ENCODE results near the gene DCLK2.

DCLK2 gene

DNA sequence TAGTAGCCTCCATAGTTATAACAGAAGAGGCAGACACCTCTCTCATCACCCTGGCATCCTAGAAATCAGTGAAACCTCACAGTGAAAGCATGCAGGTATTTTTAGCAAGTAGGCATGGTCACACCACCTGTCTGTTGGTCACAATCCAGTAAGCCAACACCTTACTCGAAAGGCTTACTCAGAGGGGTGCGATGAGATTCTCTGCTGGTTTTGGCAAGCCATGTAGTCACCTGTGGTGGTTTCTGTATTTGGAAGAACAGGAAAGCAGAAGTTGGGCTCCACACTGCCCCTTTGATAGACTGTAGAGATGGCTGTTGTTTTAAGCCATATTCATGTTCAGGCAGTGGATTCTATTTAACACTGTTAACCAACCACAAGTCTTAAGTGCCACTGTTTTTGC is 134.7 kb downstream of the DCLK2 start:
- DNase-seq, result no peak

DNA sequence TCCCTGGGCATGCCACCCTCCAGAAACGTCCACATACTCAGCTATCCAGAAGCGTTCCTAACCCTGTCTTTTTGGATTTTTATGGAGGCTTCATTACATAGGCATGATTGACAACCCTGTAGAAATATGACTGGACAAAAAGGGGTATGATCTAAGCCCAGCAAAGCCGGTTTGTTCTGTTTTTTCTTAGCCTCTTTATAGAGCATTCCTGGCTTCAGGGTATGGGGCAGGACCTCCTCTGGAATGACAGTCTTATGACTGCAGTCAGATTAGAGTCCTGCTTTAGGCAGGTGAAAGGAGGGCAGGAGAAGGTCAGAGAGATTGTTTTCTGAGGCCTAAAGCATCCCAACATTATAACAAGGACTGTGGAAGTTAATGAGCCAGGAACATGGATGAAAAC is 137.4 kb downstream of the DCLK2 start:
- no peak for DNase-seq

DNA sequence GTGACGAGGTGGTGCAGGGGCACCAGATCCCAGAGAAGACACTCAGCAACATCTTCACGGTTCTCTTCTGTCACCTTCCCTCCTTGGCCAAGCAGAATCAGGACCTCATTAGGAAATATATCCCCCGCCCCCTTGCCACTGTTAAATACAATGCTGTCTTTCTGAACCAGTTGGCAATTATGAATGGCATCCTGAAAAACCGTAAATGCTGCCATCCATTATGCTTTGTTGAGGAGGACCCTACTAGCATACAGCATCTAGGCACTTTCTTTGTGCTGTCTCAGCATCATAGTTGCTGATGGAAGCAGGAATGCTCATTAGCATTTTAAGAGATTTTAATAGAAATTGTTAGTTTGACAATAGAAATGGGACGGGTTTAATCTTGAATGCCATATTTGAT is 138.5 kb downstream of the DCLK2 start:
- no peak for DNase-seq

DNA sequence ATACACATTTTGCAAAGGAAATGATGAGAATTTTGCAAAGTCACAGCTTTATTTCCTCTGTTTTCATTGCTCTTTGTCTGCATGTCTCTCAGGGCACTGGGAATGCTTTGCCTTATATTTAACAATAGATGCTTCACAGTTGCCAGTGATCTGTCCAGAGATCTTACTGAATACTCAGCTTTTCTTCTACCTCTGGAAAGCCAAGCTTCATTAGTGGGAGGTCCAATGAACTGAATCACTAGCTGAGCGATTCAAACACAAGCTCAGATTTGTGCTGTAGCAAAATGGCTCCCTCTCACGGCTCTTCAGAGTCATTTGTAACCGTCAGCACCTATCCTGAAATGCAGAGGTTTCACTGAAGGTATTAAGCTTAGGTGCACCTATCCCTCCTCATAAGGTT is 138.9 kb downstream of the DCLK2 start:
- DNase-seq, result no peak

DNA sequence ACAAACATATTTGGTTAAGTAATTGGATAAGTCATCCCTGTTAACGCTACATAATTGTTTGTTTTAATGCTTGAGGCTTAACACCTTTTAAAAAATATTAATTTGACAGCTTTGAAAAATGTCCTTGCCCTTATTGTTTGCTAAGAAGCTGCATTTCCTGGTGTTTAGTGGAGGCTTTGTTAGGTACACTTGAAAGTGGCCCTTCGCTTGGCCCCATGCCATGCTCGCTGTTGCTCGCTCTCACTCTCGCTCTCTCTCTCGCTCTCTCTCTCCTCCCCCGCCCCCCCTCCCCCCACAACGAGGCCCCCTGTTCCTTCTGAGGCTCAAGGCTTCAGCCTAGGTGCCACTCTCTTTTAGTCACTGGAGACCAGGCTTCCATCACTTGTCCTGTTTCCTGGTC is 139.6 kb downstream of the DCLK2 start:
- DNase-seq, result no peak

DNA sequence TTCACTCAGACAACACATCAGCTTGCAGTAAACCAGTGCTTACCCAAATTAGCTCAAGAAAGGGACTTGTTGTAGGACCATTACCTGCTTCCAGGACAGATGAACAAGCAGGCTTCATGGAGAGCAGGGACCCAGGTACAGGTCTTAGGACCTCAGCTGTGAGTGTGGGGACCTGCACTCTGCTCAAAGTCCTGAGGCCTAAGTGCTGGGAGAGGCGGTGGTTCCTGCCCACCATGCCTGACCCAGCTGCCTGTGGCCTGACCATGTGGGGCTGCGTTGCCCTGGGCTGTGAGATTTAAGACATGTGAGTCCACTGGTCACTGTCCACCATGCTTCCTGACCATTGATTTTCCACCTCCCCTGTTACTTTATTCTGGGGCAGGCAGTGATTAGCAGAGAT is 140.2 kb downstream of the DCLK2 start:
- DNase-seq, result no peak

DNA sequence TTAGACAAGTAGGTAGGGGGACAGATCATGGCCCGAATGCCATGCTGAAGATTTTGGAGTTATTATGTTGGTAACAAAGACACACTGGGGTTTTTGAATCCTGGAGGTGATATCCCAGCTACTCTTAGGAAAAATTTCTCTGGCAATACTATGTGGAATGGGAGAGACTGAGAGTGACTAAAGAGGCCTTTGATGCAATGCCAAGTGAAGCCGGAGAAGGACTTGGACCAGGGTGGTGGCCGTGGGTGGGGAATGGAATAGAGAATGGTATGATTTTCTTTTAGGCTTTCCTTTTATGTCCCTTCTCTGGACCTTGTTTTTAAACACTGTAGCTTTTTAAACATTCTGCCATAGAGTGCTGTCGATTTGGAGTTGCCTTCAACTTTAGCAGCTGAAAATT is 141.6 kb downstream of the DCLK2 start:
- no peak for DNase-seq

DNA sequence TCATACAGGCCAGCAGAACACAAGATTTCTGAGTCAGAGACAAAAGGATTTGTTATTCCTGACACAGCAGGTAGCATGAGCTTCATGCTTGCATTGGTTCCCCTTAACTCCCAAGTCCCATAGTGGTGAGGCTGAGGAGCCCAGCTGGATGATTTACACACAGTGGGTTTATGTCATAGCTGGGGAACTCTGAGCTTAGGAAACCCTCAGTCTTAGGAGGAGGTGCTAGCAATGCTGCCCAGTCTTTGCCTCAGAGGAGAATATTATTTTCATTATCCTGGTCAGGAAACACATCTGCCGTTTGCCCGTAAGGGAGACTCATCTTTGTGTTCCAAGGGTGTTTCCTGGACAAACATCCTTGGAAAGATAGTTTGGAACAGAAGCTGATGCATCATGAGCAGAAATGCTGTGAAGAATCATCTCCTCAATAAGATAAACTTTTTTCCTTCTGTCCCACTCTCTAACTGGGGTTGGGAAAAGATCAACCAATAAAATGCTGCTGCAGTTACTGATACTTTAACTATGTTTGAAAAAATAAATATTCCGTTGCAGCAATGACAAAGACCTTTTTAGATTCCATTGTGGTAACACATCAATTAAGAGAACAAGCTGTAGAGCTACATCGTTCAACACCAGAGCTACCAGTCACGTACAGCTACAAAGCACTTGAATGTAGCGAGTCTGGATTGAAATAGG is 146.8 kb downstream of the DCLK2 start:
- DNase-seq, result no peak

DNA sequence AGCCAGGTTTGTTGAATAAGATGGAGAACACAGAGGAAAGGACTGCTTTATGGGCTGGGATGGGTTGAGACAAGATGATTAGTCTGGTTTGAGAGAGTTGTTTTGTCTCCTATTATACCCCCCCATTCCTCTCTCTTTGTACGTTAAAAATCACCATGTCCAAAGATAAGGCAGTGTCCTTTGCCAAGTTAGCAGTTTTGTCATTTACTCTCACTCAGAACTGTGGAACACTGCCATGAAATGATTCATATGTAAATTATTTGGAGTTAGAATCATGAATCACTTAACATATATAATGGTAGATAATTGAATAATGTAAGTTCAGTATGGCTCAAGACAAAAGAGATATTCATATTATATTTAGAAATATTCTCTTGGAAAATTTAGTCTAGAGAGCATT is 151.3 kb downstream of the DCLK2 start:
- no peak for DNase-seq

DNA sequence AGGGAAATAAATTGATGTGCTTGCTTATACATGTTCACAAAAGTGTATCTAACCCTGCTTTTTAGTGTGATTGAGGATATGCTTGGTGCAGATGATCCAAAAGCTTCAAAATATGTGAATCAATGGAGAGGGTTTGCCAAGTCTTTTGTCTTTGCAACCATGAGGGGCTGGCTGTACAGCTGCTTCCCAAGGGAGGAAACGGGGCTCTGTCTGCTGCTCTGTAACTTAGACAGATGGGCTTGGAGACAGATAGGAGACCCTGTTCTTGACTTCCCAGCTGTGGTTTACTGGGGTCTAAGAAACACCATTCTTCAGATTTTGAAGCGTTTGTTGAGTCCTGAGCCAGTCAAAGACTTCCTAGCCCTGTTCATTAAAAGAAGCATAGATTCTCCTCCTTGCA is 152.3 kb downstream of the DCLK2 start:
- DNase-seq, result no peak

DNA sequence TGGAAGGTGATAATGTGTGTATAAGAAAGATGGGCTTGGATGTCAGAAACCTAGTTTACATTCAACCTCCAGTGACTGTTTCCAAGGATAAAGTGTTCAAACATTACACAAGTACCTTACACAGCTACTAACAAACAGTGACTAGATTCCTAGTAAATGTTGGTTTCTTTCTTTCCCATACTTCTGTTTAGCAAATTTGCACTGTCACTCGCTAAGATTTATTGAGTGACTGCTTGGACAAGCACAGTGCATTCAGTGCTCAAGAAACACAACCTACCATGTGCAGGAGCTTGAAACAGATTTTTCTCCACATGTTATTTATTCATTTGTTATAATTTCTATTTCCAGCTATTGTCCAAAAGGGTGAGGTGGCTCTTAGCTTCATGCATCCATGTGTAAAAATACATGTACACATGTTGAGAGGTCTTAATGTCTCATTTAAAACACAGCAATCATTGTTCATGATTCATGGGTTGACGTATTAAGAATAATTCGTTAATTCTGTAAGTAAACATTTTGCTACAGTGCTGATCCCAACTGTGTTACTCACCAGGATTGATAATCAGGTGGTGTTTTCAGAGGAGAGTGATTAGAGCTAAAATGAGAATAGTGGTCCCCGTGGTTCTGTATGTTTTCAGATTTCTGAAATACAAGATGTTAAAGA is 153.0 kb downstream of the DCLK2 start:
- no peak for DNase-seq

DNA sequence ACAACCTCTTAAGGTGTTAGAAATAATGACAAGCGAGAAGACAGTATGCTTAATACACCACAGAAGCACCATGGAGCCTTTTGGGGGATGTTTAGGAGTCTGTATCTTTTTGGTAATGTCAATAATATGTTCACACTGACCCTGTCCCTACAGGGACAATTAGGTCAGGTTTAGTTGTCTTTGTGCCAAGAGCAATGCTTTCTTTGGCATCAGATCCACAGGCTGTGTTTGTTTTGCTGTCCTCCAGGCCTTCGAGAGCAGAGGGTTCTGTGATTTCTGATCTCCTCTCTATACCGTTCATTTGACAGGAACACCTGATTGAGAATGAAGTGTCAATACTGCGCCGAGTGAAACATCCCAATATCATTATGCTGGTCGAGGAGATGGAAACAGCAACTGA is 153.8 kb downstream of the DCLK2 start:
- DNase-seq, result no peak

DNA sequence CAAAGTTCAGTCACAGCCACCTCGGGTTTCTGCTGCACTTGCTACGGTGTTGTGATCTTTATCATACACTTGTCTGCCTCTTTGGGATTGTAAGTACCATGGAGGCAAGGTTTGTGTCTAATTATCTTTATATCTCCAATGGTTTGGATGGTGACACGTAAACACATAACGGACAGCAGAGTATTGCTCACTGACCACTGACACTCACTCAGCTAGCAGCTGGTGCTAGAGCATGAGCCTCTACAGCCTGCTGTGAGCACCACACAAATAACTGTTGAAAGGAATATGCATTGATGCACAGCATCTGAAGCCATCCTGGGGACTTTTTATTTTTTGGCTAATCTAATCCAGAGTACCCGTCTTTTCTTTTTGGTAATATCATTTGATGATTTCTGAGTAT is 156.0 kb downstream of the DCLK2 start:
- no peak for DNase-seq

DNA sequence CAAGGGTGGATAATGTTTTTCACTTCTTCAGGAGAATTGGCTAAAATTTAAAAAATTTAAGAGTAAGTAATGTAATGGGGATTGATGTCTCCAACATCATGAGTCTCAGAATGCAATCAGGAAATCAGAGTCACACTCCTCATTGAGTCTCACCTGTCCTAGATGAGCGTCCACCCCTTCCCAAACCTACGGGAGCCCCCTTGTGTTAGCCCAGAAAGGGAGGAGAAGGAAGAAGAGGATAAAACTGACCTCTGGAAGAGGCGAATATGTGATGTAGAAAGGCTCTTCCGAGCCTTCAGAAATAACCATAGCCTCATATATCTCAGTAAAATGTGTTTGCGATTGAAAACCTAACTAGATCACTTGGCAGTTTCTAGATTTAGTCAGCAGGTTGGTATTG is 157.1 kb downstream of the DCLK2 start:
- no peak for DNase-seq

DNA sequence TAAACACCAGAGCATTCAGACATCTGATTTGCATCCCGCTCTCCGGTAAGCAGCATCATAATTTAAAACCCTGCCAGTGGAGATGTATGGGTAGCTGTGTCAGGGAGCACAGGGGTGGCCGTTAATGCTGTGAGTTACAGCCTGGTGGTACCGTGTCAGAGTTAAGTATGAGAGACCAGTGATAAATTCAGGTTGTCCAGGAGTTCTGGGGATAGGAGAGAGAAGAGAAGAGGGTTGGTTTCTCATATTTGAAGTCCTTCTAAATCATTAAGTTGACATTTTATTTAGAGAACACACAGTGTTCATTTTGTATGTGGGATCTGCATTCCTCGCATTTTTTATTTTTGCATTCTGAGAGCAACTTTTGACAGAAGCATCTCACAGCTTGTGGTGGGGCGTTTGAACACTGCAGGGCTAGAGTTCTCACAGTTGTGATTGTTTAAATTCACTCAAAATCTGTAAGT is 157.6 kb downstream of the DCLK2 start:
- DNase-seq, result no peak

DNA sequence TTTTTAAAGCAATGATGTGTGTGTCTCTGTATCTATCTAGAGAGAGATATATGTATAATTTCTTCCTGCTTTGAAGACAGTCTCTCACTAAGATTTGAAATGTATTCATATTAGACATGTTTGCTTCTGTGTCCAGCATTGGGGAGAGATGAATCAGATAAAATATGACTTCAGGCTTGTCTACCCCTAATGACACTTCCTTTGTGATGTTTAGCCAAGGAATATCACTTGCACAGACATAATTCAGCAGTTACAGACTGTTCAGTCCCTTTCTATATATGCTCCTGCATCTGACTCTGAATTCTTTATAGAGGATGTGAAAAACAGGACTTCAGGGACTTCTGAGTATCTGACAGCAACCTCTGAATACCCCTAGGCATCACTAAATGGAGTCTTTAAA is 158.4 kb downstream of the DCLK2 start:
- DNase-seq, result no peak

DNA sequence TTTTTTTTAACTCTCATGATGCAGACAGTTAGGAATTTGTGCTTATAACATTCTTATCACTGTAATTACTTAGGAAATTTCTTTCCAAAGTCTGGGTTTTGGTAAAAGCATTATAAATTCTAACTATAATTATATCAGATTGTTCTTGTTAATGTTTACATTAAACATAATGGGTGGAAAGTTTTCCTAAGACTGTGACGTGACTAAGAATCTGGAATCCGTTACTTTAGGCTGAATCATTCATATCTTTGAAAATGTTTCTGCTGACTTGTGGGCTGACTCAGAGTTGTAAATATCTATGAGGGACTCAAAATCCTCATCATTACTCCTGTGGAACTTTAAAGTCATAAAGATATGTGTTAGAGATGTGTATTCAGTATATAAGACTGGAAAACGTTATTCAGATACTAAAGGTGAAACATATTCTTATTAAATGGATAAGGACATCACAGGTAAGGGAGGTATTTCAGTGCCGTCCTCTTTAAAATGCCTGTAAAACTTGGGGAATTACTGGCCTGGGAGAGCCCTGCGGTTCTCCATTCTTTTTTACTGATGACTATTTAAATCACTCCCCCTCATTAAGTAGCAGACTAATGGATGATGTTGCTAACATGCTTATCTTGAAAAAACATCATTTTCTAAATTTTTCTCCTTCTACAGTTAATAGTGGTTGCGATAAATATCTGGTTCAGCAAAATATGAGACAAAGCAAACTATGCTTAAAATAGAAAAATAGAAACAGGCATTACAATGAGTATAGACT is 159.0 kb downstream of the DCLK2 start:
- no peak for DNase-seq

DNA sequence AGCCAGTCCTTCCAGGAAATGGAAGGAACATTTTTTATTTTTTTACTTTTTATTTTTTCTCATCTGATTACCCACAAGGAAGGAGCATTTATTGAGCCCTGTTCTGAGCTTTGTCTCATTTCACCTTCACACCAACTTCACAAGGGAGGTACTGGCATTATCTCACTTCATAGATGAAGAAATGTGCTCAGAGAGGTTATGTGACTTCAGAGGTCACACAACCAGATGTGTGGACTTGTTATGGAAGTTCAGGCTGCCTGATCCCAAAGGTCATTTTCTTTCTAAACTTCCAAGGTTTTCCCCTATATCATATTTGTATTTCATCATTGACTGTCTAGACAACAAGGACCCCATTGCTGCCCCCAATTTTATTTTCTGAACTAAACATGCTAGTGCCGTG is 160.3 kb downstream of the DCLK2 start:
- DNase-seq, result no peak

DNA sequence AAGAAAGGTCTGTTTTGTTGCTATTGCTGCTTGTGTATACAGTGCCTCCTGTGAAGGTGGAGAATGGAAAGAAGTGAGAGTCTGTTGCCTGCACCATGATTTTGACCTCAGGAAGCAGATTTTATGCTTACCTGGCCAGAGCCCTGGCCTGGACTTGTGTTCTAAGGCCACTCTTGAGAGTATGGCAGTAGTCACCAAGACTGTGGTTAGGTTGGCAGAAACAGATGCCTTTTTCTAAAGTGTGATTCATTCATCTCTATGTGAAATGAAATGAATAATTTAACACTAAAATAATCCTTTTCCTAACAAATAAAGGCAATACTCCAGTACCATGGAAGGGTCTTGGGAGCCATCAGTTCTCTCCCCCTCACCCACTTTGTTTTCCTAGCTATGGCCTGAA is 161.8 kb downstream of the DCLK2 start:
- no peak for DNase-seq

DNA sequence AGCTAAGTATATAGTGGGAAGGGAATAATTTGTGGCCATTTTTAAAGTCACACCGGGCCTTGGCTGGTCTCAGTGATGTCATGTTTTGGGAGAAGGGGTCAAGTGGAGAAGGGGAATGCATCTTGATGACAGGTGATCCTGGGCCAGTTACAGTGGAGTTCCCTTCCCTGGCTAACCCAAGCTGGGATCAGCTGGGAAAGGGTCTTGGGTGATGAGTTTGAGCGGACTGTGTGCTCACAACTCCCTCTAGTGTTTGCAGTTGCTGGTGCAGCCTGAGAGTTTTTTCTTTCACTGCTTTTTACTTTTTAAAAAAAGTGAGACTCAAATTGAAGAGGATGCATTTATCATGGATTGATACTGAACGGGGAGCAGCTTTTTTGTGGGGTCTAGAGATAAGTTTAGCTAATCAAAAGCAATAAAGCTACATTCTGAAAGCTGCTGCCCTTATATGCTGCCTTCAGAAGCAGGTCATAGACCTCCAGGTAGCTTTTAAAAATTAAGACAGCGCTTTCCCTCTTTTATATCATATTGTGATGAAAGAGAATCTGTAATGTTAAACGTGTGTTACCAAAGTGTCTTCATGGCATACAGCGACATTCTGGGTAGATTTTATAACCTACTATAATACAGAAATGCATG is 164.7 kb downstream of the DCLK2 start:
- DNase-seq, result no peak

DNA sequence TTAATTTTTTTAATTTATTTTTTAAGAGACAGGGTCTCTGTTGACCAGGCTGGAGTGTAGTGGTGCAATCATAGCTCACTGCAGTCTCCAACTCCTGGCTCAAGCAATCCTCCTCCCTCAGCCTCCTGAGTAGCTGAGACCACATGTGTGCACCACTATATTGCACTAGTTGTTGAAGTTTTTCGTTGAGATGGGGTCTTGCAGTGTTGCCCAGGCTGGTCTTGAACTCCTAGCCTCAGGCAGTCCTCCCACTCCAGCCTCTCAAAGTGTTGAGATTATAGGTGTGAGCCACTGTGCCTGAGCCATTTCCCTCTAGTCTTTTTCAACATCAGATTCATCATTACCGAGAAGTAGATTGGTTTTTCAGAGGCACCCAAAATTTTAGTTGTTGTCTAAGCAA is 165.7 kb downstream of the DCLK2 start:
- DNase-seq, result no peak

DNA sequence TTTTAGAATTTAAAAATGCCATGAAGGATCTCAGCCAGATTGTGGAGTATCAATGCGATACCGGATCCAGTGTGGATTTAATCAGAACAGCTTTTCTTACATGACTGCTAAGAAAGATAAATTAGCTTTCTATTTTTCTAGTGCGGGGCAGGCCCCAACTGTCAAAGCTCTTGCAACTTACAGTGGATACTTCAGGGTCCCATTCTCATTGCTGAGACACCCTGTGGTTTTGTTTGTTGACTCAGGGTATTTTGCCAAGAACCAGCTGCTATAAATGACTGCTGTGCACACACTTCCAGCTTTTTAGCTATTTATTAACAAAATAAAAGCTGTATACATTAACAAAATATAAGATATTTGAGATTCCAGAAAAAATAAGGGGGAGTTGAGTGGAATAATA is 166.4 kb downstream of the DCLK2 start:
- DNase-seq, result no peak

DNA sequence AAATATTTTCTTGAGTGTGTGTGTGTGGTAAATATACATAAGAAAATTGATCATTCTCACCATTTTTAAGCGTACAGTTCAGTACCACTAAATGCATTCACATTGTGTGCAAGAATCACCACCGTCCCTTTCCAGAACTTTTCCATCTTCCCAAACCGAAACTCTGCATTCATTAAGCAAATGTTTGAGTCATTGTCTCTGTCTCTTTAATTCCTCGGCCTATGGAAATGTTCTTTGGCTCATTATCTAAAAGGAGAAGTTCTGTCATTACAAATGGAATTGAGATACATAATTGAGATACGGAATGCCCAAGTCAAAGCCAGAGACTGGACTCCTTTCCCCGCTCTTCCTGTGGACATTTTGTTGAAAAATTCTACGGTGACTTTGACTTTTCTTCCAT is 168.9 kb downstream of the DCLK2 start:
- no peak for DNase-seq

DNA sequence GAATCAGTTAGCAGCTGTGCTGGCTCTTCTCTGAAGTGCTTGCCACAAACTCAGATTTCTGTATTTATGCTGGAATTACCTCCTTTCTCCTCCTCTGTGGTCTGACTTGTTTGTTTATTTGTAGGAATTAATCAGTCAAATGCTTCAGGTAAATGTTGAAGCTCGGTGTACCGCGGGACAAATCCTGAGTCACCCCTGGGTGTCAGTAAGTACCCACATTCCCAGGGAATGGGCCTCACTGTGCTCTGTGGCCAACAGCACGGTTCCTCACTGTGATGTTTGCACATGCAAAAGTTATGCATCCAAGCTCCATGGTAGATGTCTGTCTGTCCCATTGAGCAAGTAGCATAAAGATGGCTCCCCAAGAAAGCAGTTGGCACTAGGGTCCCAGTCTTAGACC is 169.9 kb downstream of the DCLK2 start:
- DNase-seq, result no peak

Measured in DMS 273 treated with DMSO at 0.1 percent for 48 hours (cell line).